ENCODE data around the gene GJD2.

DNA sequence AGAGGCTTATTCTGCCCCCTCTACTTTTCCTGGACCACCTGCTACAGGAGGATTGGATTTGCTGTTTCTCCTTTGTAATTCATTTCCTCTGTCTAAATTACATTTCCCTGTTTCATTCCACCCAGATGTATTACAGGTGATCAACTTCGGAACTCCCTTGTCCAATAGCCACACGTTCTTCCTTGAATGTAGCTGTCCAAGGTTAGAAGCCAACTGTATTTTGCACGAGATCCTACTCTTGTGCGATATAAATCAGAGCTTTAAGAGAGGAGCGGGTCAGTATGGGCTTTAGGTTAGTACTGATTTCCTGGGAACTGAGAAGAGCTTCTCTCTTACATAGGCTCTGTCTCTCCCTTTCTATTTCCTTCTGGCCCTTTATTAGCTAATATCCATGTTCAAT, 20.5 kb downstream of the GJD2 start:
- TF ChIP-seq, protein P1, sequence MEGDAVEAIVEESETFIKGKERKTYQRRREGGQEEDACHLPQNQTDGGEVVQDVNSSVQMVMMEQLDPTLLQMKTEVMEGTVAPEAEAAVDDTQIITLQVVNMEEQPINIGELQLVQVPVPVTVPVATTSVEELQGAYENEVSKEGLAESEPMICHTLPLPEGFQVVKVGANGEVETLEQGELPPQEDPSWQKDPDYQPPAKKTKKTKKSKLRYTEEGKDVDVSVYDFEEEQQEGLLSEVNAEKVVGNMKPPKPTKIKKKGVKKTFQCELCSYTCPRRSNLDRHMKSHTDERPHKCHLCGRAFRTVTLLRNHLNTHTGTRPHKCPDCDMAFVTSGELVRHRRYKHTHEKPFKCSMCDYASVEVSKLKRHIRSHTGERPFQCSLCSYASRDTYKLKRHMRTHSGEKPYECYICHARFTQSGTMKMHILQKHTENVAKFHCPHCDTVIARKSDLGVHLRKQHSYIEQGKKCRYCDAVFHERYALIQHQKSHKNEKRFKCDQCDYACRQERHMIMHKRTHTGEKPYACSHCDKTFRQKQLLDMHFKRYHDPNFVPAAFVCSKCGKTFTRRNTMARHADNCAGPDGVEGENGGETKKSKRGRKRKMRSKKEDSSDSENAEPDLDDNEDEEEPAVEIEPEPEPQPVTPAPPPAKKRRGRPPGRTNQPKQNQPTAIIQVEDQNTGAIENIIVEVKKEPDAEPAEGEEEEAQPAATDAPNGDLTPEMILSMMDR (IDR thresholded peaks at IDR 0.05; ENCODE audit: insufficient read depth, low read length, poor library complexity, severe bottlenecking): no peak
- no peak for TF ChIP-seq EZH2phosphoT487 (conservative IDR thresholded peaks at IDR 0.05; ENCODE audit: low read length)
